ENCODE data around the gene ATE1.
A peak's percentile ranks its signal among the peaks of the same experiment; 100 is the strongest.
"Not testable (repeated sequence)": the region's sequence is repeated elsewhere in the genome, so short reads cannot be mapped to it uniquely, and the experiment has no call there.

ATE1 gene

GRCh38 chr10:121927841-121928527 is at the start of gene ATE1:
Gene ATE1 (minus strand): TSS chr10:121928031. CDS start chr10:121927949, 82 bp downstream.
- peak; percentile 95 for DNase-seq

DNA sequence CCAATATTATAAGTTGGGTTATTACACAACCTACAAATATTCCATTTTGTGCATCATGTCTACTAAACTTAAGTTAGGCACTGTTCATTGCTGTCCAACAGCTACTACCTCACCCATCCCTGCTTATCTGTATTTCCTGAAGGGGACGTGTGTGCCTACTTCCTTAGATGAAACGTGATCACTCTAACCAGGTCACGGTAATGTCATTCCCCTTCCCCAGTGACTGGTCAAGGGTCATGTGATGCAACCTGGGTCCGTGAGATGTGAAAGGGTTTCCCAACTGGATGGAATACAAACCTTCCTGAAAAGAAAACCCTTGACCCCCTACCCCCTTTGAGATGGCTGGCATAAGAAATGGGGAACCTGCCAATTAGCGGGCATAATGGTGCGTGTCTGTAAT is 48.8 kb upstream of the ATE1 start:
- no peak for DNase-seq

GRCh38 chr10:121975295-121976086 is 47.7 kb upstream of the ATE1 start:
- no peak for DNase-seq

GRCh38 chr10:121974535-121975294 is 46.9 kb upstream of the ATE1 start, which contains the start of gene NSMCE4A:
Gene NSMCE4A (minus strand): TSS chr10:121975217. CDS start chr10:121975165, 52 bp downstream.
- DNase-seq = peak; percentile 89

- DNase-seq = no peak
These were observed 46.2 kb upstream of the ATE1 start for GRCh38 chr10:121974019-121974534.

DNA sequence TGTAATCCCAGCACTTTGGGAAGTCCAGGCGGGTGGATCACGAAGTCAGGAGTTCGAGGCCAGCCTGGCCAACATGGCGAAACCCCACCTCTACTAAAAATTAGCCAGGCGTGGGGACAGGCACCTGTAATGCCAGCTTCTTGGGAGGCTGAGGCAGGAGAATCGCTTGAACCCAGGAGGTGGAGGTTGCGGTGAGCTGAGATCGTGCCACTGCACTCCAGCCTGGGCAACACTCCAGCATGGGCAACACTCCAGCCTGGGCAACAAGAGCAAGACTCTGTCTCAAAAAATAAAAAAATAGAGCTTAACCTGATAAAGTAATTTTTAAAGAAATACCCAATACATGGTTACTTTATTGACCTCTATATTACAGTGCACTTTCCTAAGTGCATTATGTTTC is 41.3 kb upstream of the ATE1 start:
- DNase-seq = not testable (repeated sequence)

GRCh38 chr10:121965996-121966395 is 38.2 kb upstream of the ATE1 start:
- no peak for DNase-seq

- DNase-seq = no peak
These were observed 33.6 kb upstream of the ATE1 start for GRCh38 chr10:121961456-121961855.

DNA sequence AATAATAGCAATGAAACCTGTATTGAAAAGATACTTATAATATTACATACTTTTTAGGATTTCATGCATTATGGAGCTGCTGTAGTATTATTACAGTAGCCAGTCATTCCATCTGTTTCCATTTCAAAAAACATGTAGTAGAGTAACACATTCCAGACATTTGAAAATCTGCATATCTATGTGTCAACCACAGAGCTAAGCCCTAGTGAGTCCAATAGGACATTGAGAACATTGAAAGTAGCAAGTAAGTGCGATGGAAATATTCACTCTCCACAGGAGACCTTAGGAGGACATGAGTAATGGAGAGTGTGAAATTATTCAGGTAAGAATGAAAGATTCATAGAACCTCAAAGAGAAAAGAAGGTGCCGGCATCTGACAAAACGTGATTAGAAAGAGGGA is 31.8 kb upstream of the ATE1 start:
- DNase-seq = no peak

- DNase-seq = no peak
These were observed 28.6 kb upstream of the ATE1 start for GRCh38 chr10:121956111-121957061.

GRCh38 chr10:121952226-121952625 is 24.4 kb upstream of the ATE1 start:
- DNase-seq = no peak

- DNase-seq = no peak
These were observed 21.6 kb upstream of the ATE1 start for GRCh38 chr10:121949451-121949850.

GRCh38 chr10:121949049-121949448 is 21.2 kb upstream of the ATE1 start:
- DNase-seq = no peak

DNA sequence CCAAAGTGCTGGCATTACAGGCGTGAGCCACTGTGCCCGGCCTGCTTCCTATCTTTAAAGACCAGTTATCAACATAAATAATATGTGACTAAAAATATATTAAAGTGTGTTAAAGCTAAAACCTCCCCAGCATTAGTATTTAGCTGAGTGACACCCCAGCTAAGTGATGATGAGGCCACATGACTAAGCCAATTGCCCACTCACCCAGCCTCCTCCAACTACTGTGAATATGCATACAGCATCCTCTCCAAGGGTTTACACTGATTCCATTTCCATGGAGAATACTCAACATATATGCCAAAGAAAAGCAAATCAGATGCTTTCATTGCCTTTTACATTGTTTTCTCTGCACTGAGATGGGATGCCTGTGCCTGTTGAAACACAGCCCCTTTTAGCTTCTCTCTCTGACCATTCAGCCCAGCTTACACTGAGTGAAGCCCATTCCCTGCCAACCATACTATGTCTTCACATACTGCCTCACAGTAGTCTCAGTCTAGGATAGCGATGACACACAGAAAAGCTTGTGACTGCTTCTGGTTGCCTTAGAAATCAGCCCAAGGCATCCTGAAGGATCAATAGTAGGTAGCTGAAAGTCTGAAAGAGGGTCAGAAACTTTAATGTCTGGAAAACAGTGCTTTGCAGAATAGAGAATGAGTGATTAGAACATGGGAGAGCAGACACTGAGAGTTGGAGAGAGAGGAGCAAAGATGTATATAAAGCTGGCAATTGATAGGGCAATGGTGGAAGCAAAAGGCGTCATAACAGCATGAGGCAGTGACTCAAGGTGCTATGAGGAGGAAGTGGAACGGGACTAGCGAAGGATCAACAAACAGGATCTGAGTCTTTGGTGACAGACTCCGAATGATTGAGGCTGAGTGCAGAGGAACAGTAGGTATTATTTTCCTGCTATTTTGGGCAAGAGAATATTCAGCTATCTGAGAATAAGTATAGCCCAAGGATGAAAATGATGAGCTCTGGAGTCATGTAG is 19.8 kb upstream of the ATE1 start:
- DNase-seq = peak; percentile 60

- peak; percentile 70 for DNase-seq
These were observed 15.1 kb upstream of the ATE1 start for GRCh38 chr10:121942749-121943416.

DNA sequence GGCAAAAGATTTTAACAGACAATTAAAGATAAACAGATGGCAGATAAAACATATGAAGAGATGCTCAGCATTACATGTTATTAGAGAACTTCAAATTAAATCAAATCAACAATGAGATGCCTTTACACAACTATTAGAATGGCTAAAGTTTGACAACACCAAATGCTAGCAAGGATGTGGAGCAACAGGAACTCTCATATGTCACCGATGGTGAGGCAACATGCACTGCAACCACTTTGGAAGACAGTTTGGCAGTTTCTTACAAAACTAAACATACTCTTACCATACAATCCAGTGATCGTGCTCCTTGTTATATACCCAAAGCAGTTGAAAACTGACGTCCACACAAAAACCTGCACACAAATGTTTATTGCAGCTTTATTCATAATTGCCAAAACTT is 13.7 kb upstream of the ATE1 start:
- DNase-seq = no peak

- no peak for DNase-seq
These were observed 8.5 kb upstream of the ATE1 start for GRCh38 chr10:121936295-121936694.

- DNase-seq = no peak
These were observed 7.9 kb upstream of the ATE1 start for GRCh38 chr10:121935702-121936101.

GRCh38 chr10:121930268-121931085 is 2.6 kb upstream of the ATE1 start:
- not testable (repeated sequence) for DNase-seq
